Activated CD4-positive, alpha-beta T cell treated with anti-CD3 and anti-CD28 coated beads for 1 hour (primary cell): ENCODE measurements around the gene VPS8.

Experiments used
- DNase-seq: peaks from one replicate; pipeline ENCODE4 v3.0.0-alpha.2; 2020

VPS8 gene

DNA sequence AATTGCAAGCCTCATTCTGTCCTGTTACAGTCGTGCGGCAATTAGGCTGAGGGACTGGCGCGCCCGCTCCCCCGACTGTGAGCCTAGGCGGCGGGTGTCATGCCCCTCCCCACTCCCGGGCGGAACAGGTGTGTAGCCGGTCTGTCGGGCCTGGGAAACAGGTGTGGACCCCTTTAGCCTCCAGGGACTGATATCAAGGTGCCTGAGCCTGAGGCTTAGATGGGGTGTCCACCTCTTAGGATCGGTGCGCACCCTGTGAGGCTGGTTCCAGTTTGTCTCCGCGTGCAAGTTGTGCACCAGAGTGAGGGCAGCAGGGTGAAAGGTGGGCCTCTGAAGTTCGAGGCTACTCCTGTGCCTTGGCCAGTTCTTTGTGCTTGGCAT, 686 bp downstream of the VPS8 start:
- DNase-seq = no peak

DNA sequence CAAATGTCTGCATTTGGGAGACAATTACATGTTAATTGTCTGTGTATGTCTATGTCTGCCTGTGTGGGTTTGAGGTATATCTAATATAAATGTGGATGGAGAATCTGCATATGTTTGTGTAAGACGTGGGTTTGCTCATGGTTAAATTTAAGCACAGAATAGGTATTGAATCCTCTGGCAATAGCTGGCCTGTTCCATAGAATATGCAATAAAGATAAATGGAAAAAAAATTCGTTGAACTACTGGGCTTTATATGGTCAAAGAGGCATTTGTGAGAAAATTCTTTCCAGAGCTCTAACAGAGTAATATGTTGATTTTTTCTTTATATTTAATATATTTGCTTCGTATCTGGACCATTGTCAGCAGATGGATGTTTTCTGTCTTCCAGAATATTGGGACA, 1.4 kb downstream of the VPS8 start:
- DNase-seq = no peak

DNA sequence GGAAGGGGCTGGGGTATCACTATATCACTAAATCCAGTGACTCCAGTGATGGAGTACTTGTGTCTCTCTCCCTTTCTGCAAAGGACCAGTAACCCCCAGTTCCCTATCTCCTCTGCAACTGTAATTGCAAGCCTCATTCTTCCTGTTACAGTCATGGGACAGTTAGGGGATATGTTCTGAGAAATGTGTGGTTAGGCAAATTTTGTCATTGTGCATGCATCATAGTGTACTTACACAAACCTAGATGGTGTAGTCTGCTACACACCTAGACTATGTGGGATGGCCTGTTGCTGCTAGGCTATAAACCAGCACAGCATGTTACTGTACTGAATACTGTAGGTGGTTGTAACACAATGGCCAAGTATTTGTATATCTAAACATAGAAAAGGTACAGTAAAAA, 2.2 kb downstream of the VPS8 start:
- no peak for DNase-seq

DNA sequence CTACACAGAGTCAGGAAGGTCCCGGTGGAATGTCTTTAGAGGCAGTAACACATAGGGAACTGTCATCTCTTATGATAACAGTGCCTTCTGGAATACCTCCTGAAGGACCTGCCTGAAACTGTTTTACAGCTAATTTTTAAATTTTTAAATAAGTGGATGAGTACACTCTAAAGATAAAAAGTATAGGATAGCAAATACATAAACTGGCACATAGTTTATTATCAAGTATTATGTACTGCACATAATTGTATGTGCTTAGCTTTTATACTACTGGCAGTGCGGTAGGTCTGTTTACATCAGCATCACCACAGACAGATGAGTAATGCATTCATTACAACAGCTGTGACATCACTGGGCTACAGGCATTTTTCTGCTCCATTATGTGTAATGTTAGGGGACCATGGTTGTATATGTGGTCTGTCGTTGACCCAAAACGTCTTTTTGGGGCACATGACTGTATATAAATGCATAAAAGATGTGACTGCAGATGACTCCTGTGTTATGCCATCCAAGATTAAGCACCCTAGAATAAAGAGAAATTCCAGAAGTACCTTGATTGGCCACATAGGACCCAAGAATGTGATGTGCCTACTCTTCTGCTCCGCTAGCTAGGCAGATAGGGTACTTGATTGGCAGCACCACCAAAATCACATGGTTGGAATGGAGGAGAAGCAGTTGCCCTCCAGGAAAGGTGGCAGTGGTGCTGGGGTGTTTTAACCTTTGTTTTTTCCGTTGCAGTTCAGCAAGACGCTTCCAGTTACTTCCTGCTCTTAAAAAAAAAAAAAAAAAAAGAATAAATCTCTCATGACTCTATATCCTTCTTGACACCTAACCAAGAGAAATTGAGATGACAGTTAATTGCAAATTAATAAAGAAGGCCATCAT, 3.3 kb downstream of the VPS8 start:
- no peak for DNase-seq

DNA sequence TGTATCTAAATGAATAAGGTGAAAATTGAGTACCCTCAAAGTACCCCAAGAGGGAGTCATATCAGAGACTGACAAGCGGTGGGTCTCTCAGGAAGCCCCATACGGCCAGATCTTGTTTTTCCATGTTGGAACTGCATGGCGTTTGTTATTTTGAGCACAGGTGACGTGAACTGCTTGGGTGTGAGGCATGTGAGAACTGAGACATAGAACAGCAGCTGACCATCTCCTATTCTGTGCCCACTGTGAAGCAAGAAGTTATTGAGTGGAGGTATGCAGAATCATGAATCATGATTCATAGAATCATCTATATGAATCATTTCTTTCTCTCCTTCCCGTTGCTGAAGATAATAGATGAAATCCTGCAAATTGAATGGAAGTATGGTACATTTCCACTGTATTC, 4.6 kb downstream of the VPS8 start:
- no peak for DNase-seq

DNA sequence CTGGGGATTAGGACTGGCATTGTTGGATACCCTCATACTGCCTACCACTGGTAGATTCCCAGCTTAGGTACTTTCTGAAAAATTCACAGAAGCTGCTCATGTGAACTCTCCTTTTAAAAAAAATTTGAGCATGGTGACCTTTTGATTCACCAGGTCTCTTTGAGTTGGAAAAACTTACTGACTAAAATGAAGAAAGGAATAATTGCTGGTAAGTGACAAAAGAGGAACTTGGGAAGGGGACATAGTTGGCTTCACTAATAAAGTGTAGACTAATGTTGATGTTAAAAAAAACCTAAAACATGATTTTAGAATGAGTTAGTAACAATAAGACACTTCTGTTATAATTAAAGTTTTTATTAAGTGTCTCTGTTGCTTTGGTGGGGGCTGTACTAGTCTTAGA, 8.6 kb downstream of the VPS8 start:
- no peak for DNase-seq

DNA sequence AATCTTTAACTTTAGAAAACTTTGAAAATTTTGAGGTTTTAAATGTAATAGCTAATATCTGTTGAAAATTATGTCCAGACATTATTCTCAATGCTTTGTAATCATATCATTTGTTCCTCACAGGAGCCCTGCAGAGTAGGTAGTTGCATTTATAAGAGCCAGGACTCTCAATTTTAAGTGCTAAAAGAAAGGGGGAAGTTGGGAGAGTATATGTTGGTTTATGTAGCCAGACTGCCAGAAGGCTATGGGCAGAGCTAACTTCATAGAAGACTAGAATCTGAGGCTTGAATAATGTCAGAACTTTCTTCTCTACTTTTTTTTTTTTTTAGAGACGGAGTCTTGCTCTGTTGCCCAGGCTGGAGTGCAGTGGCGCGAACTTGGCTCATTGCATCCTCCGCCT, 9.1 kb downstream of the VPS8 start:
- DNase-seq = no peak

DNA sequence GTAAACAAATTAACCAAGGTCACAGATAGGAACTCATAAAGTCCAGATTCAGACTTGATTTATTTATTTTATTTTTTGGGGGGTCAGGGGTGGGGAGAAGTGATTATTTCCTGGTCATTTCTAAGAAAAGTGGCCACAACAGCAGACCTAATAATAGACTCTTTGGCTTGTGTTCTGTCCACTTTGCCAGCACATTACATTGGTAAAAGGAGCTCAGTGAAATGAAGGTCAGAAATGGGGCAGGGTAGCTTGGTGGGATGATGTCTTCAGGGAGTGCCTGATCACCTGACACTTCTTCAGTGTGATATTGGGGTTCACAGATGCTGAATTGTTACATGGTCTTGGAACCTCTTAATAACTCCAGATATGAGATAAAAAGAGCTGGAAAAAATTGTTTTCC, 10.1 kb downstream of the VPS8 start:
- DNase-seq = no peak

DNA sequence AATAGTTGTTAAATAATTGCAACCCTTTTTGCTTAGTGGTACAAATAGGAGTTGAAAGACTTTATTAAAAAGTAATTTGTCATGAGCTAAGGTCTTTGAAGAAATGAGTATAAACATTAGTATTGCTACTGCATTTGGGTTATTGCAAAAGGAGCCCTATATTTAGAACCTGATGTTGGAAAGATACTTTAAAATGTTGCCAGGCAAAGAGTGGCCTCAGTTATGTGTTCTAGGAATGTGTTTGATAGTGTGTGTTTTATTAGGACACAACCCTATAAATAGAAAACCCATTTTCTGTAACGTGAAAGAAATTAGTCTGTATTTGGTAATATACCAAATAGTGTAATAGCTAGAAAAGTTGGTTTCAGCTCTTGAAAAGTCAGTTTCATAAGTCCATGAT, 10.7 kb downstream of the VPS8 start:
- no peak for DNase-seq

DNA sequence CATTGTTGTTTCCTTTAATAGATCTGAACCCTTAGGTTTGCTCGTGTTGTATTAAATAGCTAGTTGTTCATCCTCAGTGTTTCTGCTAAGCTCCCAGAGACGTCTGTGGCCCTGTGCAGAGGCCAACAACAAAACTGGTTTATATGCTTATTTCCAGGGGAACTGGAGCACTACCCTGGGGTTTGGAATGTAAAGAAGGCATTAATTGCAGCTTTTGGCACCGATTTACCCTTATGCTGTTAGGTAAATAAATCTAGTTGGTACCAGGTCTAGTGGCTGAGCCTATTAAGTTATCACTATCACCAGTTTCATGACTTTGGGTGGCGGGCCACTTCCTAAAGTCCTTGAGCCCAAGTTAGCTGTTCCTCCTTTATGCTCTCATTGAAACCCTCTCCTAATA, 12.0 kb downstream of the VPS8 start:
- no peak for DNase-seq

DNA sequence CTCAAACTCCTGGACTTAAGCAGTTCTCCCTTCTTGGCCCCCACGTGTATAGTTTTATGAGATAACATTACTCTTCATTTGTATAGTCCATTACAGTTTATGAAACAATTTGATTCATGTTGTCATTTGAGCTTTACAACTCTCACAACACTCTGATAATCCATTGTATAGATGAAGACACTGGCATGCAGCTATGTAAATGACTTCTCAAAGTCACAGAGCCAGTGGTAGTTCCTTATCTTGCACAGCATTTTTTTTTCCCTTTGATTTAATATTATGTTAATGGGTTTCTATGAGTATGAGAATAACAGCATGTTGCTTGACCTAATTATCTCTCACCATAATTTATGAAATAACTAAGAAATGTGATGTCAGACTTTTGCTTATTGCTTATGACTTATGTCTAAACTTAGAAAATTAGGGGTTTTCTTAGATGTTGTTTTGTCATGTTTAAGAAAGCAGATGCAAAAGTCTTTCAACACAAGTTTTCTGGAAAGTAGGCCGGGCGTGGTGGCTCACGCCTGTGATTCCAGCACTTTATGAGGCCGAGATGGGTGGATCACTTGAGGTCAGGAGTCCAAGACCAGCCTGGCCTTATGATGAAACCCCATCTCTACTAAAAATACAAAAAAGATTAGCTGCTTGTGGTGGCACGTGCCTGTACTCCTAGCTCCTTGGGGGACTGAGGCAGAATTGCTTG, 13.3 kb downstream of the VPS8 start:
- no peak for DNase-seq

DNA sequence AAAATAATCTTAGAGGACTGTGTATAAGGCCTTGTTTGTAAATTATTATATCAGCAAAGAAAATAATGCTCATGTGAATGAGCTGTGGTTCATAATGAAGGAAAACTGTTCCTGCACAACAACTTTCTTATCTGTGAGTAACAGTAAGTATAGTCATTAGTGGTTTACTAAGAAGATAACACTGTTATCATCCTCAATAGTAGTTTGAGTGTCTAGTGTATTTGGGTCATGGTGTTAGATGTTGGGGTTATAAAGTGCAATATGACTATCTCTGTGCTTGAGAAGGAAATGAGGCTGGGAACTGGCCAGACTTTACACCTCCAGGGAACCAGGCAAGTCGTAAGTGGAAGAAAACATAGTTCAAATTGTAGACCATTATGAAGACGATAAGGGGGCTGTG, 15.6 kb downstream of the VPS8 start:
- DNase-seq = no peak

DNA sequence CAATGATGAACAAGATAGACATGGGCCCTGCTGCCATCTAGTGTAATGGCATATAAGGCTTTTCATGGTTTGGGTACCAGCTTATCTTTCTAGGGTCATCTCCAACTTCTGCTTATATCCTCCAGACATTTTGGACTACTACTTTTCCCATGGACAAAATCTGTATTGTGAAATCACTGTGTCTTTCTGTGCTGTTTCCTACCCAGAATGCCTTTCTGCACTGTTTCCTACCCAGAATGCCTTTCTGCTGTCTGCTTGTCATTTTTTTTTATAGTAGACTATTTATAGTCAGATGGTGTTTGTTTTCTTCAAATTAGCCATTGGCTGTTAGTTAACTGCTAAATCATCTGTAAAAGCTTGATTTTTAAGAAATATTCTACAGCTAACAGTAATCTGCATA, 20.1 kb downstream of the VPS8 start:
- DNase-seq = no peak

DNA sequence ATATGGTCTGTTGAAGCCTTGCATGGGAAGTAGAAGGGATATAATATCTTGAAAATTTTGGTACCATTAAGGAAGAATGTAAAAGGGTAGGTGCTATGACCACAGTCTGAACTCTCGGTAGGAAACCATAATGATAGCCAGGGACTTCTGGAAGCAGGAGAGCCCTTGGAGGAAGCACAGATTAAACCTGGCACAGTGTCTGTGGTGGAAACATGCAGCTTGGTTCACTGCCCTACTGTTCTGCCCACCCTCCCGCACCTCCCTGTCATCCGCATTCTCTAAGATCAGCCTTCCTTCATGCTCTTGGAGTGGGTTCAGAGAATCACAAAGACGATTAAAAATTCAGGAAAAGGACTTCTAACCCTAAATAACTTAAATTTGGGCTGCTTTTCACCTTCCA, 20.9 kb downstream of the VPS8 start:
- DNase-seq = no peak

DNA sequence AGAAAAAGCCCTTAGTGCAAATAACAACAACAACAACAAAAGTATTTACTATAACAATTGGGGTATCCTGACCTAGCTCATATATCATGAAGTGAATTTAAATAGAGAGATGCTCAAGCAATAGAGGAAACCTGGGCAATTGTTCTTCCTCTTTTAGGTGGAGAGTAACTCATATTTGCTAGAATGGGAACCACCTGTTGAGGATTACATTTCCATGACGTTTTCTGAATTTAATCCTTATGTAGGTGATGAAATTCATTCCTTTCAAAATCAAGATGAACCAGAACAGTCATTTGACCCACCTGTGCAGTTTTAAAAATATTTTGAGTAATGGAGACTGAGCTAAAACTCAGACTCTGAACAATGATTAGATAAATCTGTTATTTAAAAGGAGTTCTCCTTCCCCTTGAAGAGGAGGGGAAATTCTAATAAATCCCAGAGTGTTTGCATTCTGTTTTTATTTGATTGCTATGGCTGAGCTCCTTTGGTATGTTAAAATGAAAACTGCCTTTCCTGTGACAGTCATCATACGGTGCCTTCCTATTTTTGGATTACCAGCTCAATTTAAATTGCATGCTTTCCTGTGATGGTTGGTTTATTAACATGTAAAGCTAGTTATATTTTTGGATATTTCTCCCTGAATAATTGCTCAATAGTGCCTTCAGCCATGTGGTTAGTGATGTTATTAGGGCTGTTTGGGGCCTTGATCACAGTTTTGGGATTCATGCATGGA, 24.3 kb downstream of the VPS8 start:
- DNase-seq = no peak

DNA sequence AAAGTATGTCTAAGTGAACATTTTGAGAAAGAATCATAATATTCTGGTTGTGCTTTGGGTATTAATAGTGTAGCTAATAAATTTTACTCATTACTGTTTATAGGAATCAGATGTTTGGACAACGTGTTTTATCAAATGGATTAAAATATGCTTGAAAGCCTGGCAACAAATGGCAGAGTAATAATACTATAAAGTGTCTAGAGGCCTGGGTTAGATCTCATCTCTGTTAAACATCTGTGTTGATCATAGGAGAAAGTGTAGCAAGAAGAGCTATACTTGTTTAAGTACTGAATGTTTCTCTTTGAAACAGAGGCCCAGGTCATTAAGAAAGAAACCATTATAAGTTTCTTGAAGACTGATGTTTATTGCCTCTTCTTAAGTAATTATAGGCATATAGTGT, 30.5 kb downstream of the VPS8 start:
- no peak for DNase-seq

DNA sequence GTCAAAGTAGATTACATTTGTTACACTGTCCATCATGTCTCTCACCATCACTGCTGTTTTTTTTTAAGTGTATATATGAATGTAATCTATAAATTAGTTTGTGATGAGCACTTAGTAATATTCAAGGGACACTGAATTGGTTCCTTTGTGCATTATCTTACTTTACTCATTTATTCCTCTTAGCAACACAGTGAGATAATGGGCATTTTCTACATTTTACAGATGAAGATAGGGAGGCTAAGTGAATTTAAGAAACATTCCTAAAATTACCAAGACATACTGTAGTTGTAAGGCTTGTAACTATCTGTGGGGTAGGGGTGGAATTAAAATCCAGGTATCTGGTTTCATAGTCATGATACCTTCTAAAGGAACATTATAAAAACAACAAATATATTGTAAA, 33.9 kb downstream of the VPS8 start:
- DNase-seq = no peak

DNA sequence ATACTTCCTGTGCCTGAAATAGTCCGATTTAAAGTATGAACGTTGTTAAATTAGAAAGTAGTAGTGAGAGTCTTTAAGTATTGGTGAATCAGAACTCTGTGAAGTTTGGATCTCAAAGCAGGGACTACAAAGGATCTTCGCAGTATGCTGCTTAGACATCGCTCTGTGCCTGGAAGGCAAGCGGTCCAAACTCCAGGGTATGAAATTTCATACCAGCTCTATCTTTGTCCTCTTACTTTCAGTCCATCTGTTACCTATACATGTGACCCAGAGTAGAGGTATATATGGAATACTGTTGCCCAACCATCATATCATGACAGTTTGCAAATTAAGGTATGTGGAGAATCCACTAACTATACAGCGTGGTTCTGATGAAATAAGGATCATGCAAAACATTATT, 34.5 kb downstream of the VPS8 start:
- DNase-seq = no peak

DNA sequence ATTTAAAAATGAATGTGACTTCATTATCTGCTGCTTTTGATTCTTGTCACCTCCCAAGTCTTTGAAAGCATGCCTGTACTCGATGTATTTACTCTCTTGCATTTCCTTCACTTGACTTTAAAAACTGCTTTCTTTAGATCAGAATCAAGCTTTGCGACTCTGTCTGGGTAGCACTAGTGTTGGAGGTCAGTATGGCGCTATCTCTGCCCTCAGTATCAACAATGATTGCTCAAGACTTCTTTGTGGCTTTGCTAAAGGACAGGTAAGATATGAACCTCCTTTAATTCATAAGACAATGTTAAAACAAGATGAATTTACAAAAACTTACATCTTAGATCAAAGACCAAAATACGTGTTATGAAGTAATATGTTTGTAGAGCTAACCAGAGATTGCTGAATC, 37.0 kb downstream of the VPS8 start:
- DNase-seq = no peak

DNA sequence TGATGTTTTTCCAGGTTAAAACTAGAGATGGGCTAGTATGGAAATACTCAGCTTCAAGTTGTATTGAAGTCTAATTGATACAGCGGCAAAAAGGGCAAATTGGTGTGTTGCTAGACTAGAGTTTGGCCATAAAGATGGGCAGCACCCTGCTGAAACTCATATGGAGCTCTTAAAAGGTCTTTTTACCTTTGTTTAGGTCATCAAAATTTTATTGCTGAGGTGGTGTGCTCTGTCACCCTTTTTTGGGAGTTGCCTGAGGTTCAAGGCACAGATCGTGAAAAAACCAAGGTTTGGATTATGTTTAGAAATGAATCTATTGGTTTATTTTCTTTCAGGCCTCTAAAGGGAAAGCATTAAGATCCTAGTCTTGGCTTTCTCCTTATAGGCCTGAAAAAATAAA, 38.2 kb downstream of the VPS8 start:
- DNase-seq = no peak

DNA sequence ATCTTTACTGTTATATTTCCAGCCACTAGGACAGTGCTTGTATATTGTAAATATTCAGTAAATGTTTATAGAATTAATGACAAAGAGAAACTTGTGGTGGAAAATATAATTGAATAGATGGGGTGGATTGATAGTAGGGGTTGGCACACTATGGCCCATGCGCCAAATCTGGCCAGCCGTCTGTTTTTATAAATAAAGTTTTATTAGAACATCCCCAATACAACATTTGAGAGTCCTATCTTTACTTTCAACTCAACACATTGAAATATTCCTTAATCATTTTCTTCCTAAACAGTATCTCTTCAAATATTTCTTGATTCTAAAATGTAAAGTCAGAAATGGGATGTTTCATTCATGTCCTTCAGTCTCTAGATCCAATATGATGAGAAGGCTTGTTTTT, 45.1 kb downstream of the VPS8 start:
- DNase-seq = no peak

DNA sequence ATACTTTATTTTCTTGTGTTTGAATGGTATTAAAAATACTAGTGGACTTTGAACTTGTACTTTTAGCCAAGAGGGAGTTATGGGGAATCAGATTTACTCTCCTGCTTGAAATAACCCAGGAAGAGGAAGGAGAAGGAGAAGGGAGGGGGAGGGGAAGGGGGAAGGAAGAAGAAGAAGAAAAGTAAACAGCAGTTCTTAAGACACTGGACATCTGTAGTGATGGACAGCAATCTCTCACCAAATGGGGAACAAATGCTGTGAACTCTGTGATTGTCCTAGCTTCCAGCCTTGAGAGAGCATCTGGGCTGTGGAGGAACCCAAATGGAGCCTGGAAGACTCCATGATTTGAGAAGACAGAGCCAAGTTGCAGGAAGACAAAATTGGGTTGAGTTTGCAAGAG, 52.0 kb downstream of the VPS8 start:
- no peak for DNase-seq

DNA sequence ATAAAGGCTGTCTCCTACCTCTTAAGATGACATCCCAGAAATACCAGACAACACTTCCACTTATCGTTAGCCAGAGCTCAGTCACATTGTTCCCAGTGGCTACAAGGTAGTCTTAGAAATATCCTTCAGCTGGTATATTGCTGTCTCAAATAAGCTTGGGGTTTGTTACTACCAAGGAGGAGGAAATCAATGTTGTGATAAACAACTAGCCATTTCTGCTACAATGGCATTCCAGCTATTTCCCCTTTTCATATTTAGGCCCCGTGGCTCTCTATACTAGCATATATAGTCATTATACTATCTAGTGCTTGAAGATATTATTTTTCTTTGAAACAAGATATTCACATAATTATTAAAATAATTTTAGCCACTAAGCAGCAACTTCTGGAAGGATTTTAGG, 56.5 kb downstream of the VPS8 start:
- DNase-seq = no peak

DNA sequence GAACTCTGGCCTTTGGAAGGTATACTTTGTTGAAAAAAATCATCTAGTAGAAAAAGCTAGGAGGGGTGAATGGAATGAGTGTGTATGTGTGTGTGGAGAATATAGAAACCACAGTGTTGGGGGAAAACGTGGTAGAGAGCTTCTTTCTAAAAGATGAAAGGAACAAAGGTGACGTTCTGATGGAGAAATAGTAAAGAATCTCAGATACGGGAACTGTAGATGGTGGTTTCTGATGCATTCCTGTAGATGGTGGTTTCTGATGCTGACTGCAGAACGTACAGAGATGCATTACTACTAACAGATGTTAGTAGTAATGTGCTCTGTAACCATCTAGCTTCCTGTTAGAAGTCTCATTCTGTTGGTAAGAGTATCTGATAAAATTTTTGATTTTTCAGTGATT, 60.2 kb downstream of the VPS8 start:
- DNase-seq = no peak
